Transverse colon (tissue), 4 donors: Measurements from ENCODE around the gene NCCRP1.

Experiments
- CTCF ChIP-seq, 5 experiments: fragments of 200-600 bp in 3 of 5; fragments of 450-650 bp in 2 of 5; sonication (generic) in 3 of 5; IDR thresholded peaks; 1 replicate in 2 of 5; 2 replicates in 3 of 5; pipeline ENCODE4 v1.5.1; 2016 to 2017; ENCODE audit warnings: antibody characterized with exemption in 5 of 5, inconsistent platforms in 3 of 5, mild to moderate bottlenecking in 2 of 5, moderate library complexity in 1 of 5
- POLR2AphosphoS5 ChIP-seq, 3 donors: sonication (generic); formaldehyde crosslinking; IDR thresholded peaks; one replicate each; pipeline ENCODE4 v1.6.1; 2016; ENCODE audit warnings: antibody characterized with exemption in 3 of 3

DNA sequence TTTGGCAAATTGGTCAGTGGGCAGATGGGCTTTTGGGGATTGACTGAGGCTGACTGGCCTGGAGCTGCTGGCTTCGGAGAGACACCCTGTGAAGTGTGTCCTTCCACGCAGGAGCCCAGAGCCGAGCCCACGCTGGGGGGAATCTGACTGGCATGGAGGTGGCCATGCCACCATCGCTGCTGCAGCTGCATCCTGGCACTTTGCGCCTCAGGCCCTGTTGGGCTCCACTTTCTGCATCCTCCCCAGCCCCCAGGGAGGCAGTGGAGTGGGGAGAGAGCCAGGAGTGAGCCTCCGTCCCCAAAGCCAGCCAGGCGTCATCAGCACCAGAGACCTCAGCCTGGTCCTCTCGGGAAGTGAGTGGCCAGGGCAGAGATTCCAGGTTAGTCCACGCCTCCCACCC lies 17.0 kb upstream of the NCCRP1 start:
- TF ChIP-seq CTCF (IDR thresholded peaks at IDR 0.05): no peak
- TF ChIP-seq POLR2AphosphoS5 (IDR thresholded peaks at IDR 0.05): no peak
